Measurements from ENCODE around the gene LNP1.

GRCh38 chr3:100404250-100404548 is 2.9 kb downstream of the LNP1 start:
- TF ChIP-seq, protein P1, sequence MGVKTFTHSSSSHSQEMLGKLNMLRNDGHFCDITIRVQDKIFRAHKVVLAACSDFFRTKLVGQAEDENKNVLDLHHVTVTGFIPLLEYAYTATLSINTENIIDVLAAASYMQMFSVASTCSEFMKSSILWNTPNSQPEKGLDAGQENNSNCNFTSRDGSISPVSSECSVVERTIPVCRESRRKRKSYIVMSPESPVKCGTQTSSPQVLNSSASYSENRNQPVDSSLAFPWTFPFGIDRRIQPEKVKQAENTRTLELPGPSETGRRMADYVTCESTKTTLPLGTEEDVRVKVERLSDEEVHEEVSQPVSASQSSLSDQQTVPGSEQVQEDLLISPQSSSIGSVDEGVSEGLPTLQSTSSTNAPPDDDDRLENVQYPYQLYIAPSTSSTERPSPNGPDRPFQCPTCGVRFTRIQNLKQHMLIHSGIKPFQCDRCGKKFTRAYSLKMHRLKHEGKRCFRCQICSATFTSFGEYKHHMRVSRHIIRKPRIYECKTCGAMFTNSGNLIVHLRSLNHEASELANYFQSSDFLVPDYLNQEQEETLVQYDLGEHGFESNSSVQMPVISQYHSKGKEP (CRISPR knock-in tag; IDR thresholded peaks at IDR 0.05), result no peak
- no peak for TF ChIP-seq ZNF704 (CRISPR knock-in tag; IDR thresholded peaks at IDR 0.05; ENCODE audit: borderline replicate concordance)
- no peak for TF ChIP-seq SIN3A (IDR thresholded peaks at IDR 0.05; ENCODE audit: borderline replicate concordance, low read depth, low read length)
- no peak for TF ChIP-seq CTCF (CRISPR knock-in tag; IDR thresholded peaks at IDR 0.05)
- TF ChIP-seq BRF2 (CRISPR knock-in tag; IDR thresholded peaks at IDR 0.05), result no peak
